ENCODE results near the gene GLRX3.

The GLRX3 gene

GRCh38 chr10:130175074-130175473, 38.9 kb downstream of the GLRX3 start:
- no peaks in the 10 kb centered on the region for H3K27me3 ChIP-seq (ENCODE audit: insufficient read depth, low read depth)
- H4K20me1 ChIP-seq (ENCODE audit: insufficient read depth), result no peaks in the 10 kb centered on the region
- no peak overlapping the region for H3K4me3 ChIP-seq (IDR thresholded peaks at IDR 0.05; ENCODE audit: insufficient read depth, low read depth, low read length)
- peaks cover 13% of the 10 kb centered on the region for H3K4me1 ChIP-seq (ENCODE audit: low read depth, poor library complexity, severe bottlenecking)
- TF ChIP-seq CTCF (conservative IDR thresholded peaks at IDR 0.05; ENCODE audit: low read depth, low read length), result no peak
- H3K27ac ChIP-seq, result no peak overlapping the region
- no peaks in the 10 kb centered on the region for H3K79me2 ChIP-seq (ENCODE audit: insufficient read depth, low read depth)
- H3K36me3 ChIP-seq (ENCODE audit: insufficient read depth), result no peaks in the 10 kb centered on the region
- H3K4me2 ChIP-seq, result no peak overlapping the region
- H3K9ac ChIP-seq, result no peak overlapping the region
- no peak overlapping the region for H2AFZ ChIP-seq (ENCODE audit: low read depth)

- H3K4me2 ChIP-seq, result no peak overlapping the region
- no peak overlapping the region for H2AFZ ChIP-seq (ENCODE audit: low read depth)
- H3K27me3 ChIP-seq (ENCODE audit: insufficient read depth, low read depth), result no peaks in the 10 kb centered on the region
- H3K4me3 ChIP-seq (IDR thresholded peaks at IDR 0.05; ENCODE audit: insufficient read depth, low read depth, low read length), result no peak overlapping the region
- H3K27ac ChIP-seq, result no peak overlapping the region
- H3K9ac ChIP-seq, result no peak overlapping the region
- no peaks in the 10 kb centered on the region for H3K4me1 ChIP-seq (ENCODE audit: low read depth, poor library complexity, severe bottlenecking)
- H4K20me1 ChIP-seq (ENCODE audit: insufficient read depth), result no peaks in the 10 kb centered on the region
- TF ChIP-seq CTCF (conservative IDR thresholded peaks at IDR 0.05; ENCODE audit: low read depth, low read length), result no peak
- H3K79me2 ChIP-seq (ENCODE audit: insufficient read depth, low read depth), result no peaks in the 10 kb centered on the region
- no peaks in the 10 kb centered on the region for H3K36me3 ChIP-seq (ENCODE audit: insufficient read depth)
These were observed 41.1 kb downstream of the GLRX3 start for GRCh38 chr10:130177250-130177649.

- no peaks in the 10 kb centered on the region for H3K4me1 ChIP-seq (ENCODE audit: low read depth, poor library complexity, severe bottlenecking)
- H4K20me1 ChIP-seq (ENCODE audit: insufficient read depth), result no peaks in the 10 kb centered on the region
- no peak for TF ChIP-seq CTCF (conservative IDR thresholded peaks at IDR 0.05; ENCODE audit: low read depth, low read length)
- no peak overlapping the region for H3K4me2 ChIP-seq
- H3K4me3 ChIP-seq (IDR thresholded peaks at IDR 0.05; ENCODE audit: insufficient read depth, low read depth, low read length), result no peak overlapping the region
- H3K9ac ChIP-seq, result no peak overlapping the region
- H3K36me3 ChIP-seq (ENCODE audit: insufficient read depth), result peaks cover 6% of the 10 kb centered on the region; the same call in 1 of the 2 replicates
- H3K79me2 ChIP-seq (ENCODE audit: insufficient read depth, low read depth), result no peaks in the 10 kb centered on the region
- no peak overlapping the region for H2AFZ ChIP-seq (ENCODE audit: low read depth)
- no peaks in the 10 kb centered on the region for H3K27me3 ChIP-seq (ENCODE audit: insufficient read depth, low read depth)
- no peak overlapping the region for H3K27ac ChIP-seq
These were observed 43.4 kb downstream of the GLRX3 start for GRCh38 chr10:130179640-130180039.

- no peaks in the 10 kb centered on the region for H3K27me3 ChIP-seq (ENCODE audit: insufficient read depth, low read depth)
These were observed 44.2 kb downstream of the GLRX3 start for GRCh38 chr10:130180416-130180815.

More at GRCh38 chr10:130180416-130180815, 44.2 kb downstream of the GLRX3 start:
- Histone ChIP-seq H3K4me3 (IDR thresholded peaks at IDR 0.05; ENCODE audit: insufficient read depth, low read depth, low read length) (no peak overlapping the region), H3K9ac (no peak overlapping the region), H3K4me1 (ENCODE audit: low read depth, poor library complexity, severe bottlenecking) (no peaks in the 10 kb centered on the region), H3K27ac (no peak overlapping the region), H3K36me3 (ENCODE audit: insufficient read depth) (peaks cover 6% of the 10 kb centered on the region; the same call in 1 of the 2 replicates), H3K79me2 (ENCODE audit: insufficient read depth, low read depth) (no peaks in the 10 kb centered on the region), H4K20me1 (ENCODE audit: insufficient read depth) (no peaks in the 10 kb centered on the region), H2AFZ (ENCODE audit: low read depth) (no peak overlapping the region), H3K4me2 (no peak overlapping the region)
- TF ChIP-seq CTCF (conservative IDR thresholded peaks at IDR 0.05; ENCODE audit: low read depth, low read length), result no peak
